SH-SY5Y (cell line): ENCODE results near the gene SCAI.

Experiments
- GATA2 ChIP-seq: IDR thresholded peaks from 2 replicates; pipeline ENCODE4 v1.6.1; 2011; ENCODE audit warnings: mild to moderate bottlenecking, low read depth, low read length
- GATA3 ChIP-seq: IDR thresholded peaks from 2 replicates; pipeline ENCODE4 v1.6.1; 2011; ENCODE audit warnings: low read depth, mild to moderate bottlenecking, low read length, moderate library complexity

- no peak for TF ChIP-seq GATA2
- no peak for TF ChIP-seq GATA3
These were observed 193.1 kb downstream of the SCAI start for GRCh38 chr9:124950050-124950718.
